ENCODE measurements around the gene WNT8A.

DNA sequence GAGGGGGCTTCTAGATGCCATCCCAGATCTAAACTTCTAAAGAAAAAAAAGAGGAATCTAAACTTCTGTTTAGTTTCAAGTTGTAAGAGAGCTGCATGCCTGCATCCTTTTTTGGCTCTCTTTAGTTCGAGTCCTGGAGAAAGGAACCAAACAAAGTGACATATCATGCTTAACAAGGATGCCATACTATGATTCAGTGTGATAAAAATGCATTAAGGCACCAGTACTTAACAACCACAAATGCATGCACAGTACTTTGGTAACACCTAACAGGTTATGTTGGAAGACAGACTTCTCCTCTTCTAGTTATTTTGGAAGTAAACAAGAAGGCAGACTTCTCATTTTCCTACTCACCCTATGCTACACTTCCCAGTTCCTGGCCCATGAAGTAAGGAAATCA lies 28.1 kb downstream of the WNT8A start:
- TF ChIP-seq, protein P1, sequence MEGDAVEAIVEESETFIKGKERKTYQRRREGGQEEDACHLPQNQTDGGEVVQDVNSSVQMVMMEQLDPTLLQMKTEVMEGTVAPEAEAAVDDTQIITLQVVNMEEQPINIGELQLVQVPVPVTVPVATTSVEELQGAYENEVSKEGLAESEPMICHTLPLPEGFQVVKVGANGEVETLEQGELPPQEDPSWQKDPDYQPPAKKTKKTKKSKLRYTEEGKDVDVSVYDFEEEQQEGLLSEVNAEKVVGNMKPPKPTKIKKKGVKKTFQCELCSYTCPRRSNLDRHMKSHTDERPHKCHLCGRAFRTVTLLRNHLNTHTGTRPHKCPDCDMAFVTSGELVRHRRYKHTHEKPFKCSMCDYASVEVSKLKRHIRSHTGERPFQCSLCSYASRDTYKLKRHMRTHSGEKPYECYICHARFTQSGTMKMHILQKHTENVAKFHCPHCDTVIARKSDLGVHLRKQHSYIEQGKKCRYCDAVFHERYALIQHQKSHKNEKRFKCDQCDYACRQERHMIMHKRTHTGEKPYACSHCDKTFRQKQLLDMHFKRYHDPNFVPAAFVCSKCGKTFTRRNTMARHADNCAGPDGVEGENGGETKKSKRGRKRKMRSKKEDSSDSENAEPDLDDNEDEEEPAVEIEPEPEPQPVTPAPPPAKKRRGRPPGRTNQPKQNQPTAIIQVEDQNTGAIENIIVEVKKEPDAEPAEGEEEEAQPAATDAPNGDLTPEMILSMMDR (CRISPR knock-in tag; IDR thresholded peaks at IDR 0.05): no peak
- no peak for TF ChIP-seq ZBTB21 (CRISPR knock-in tag; IDR thresholded peaks at IDR 0.05)
- TF ChIP-seq ZSCAN5A (CRISPR knock-in tag; IDR thresholded peaks at IDR 0.05; ENCODE audit: borderline replicate concordance): no peak
- no peak for TF ChIP-seq EZH2 (conservative IDR thresholded peaks at IDR 0.05; ENCODE audit: low read depth, low read length)
- no peak for TF ChIP-seq RORA (CRISPR knock-in tag; IDR thresholded peaks at IDR 0.05)
- no peak for TF ChIP-seq RBM22 (optimal IDR thresholded peaks at IDR 0.05; ENCODE audit: low read length)
- TF ChIP-seq ASH2L (IDR thresholded peaks at IDR 0.05; ENCODE audit: insufficient read length, low read depth, low read length): no peak
- TF ChIP-seq RXRA (CRISPR knock-in tag; IDR thresholded peaks at IDR 0.05): no peak
